Stimulated activated CD4-positive, alpha-beta T cell treated with anti-CD3 and anti-CD28 coated beads, Interleukin-4, amount 100 ng/mL, for 4 hours (primary cell): Measurements from ENCODE around the gene MATK.
A peak's percentile ranks its signal among the peaks of the same experiment; 100 is the strongest.
"Not testable (repeated sequence)": the region's sequence is repeated elsewhere in the genome, so short reads cannot be mapped to it uniquely, and the experiment has no call there.

ENCODE experiments used
- DNase-seq, 2 experiments: peaks; one replicate each; pipeline ENCODE4 v3.0.0-alpha.2; 2020

MATK gene

GRCh38 chr19:3768748-3769099 is 17.5 kb downstream of the MATK start:
- DNase-seq, result no peak

GRCh38 chr19:3768015-3768747 is 18.0 kb downstream of the MATK start:
- DNase-seq, result no peak

GRCh38 chr19:3767050-3767449 is 19.1 kb downstream of the MATK start:
- DNase-seq, result no peak

GRCh38 chr19:3766520-3766919 is 19.7 kb downstream of the MATK start:
- DNase-seq, result no peak

- not testable (repeated sequence) for DNase-seq
Measured at GRCh38 chr19:3765757-3766156, 20.4 kb downstream of the MATK start.

- no peak for DNase-seq
Measured at GRCh38 chr19:3765121-3765520, 21.1 kb downstream of the MATK start.

GRCh38 chr19:3762501-3763459 is 23.4 kb downstream of the MATK start, which contains the start of gene MRPL54:
Gene MRPL54 (plus strand): TSS chr19:3762682. CDS start chr19:3762701, 19 bp downstream.
- DNase-seq, result peak; percentile 98 to 100

GRCh38 chr19:3762130-3762473 is 24.1 kb downstream of the MATK start:
- no peak for DNase-seq

GRCh38 chr19:3761382-3762129 is 24.6 kb downstream of the MATK start, which contains the start of gene APBA3:
Gene APBA3 (minus strand): TSS chr19:3761692. CDS start chr19:3760264, 1,428 bp downstream.
- peak; percentile 93 to 97 for DNase-seq

GRCh38 chr19:3760871-3761361 is 25.3 kb downstream of the MATK start:
- no peak for DNase-seq

- DNase-seq, result no peak
Measured at GRCh38 chr19:3759482-3760254, 26.5 kb downstream of the MATK start.

- not testable (repeated sequence) for DNase-seq
Measured at GRCh38 chr19:3758297-3758696, 27.9 kb downstream of the MATK start.

GRCh38 chr19:3757705-3758104 is 28.5 kb downstream of the MATK start:
- not testable (repeated sequence) for DNase-seq

- DNase-seq, result no peak
Measured at GRCh38 chr19:3753631-3754410, 32.4 kb downstream of the MATK start.

- no peak for DNase-seq
Measured at GRCh38 chr19:3752492-3752891, 33.7 kb downstream of the MATK start.

GRCh38 chr19:3751236-3751635 is 34.9 kb downstream of the MATK start:
- no peak for DNase-seq

GRCh38 chr19:3750211-3750610 is 36.0 kb downstream of the MATK start:
- no peak for DNase-seq

- DNase-seq, result no peak
Measured at GRCh38 chr19:3748965-3749364, 37.2 kb downstream of the MATK start.

GRCh38 chr19:3746371-3747056 is 39.7 kb downstream of the MATK start:
- DNase-seq, result no peak

GRCh38 chr19:3745363-3746045 is 40.7 kb downstream of the MATK start:
- no peak for DNase-seq
